HepG2 (cell line): ENCODE results near the gene CABLES2. TPM values are rescaled to one million over a fixed set of nuclear protein-coding genes. Genes with fewer than 3 reads are reported as not detected.
A peak's percentile ranks its signal among the peaks of the same experiment; 100 is the strongest.

Source experiments
- ATAC-seq: fragments of 200-7000 bp; cut with Tn5 transposase; 3 replicates; pipeline ENCODE4 v1.9.1; 2020; ENCODE audit warnings: mild to moderate bottlenecking, moderate library complexity
- BruUV-seq: library from RNA; stranded (reverse); fragments of 400-500 nt; replicated peaks from 2 replicates; lab custom pipeline; 2021; lab: Mats Ljungman, UMichigan
- CTCF ChIA-PET: fragments of 300-600 bp; formaldehyde crosslinking; extraction: SDS; loops from one replicate; lab custom pipeline; 2021; ENCODE audit warnings: low total read pairs, inconsistent platforms, low intra/inter-chr PET ratio; lab: Yijun Ruan, JAX
- POLR2A ChIA-PET: fragments of 350-600 bp; sonication (Branson Sonifier 250); formaldehyde crosslinking; loops from one replicate; lab custom pipeline; 2020; ENCODE audit warnings: antibody characterized with exemption, inconsistent platforms; lab: Yijun Ruan, JAX
- DNase-seq: peaks from one replicate; pipeline ENCODE4 v3.0.0-alpha.2; 2015; ENCODE audit warnings: low spot score
- FAIRE-seq: peaks from 3 replicates; lab custom pipeline; 2011; peaks lifted over from hg19 to GRCh38; lab: Jason Lieb, UNC
- H2AFZ ChIP-seq: one replicate; pipeline ENCODE4 v1.6.1; 2011; ENCODE audit warnings: low read length, inconsistent platforms
- H3K27ac ChIP-seq: fragments of 300-600 bp; 3 replicates; pipeline ENCODE4 v1.8.0; 2011; ENCODE audit warnings: mixed run types, mild to moderate bottlenecking, mixed read lengths, low read length, inconsistent platforms; ENCODE audit not compliant: insufficient read depth; ENCODE audit errors: extremely low read length
- H3K27me3 ChIP-seq, 2 experiments: fragments of 200-600 bp in 1 of 2; 2 replicates in 1 of 2; 3 replicates in 1 of 2; pipeline versions ENCODE4 v1.6.0 to v1.8.0; 2011; ENCODE audit warnings: low read length in 2 of 2, mild to moderate bottlenecking in 2 of 2, moderate library complexity in 2 of 2, inconsistent platforms in 1 of 2; ENCODE audit not compliant: insufficient read depth in 2 of 2, control insufficient read depth in 1 of 2
- H3K36me3 ChIP-seq, 2 experiments: fragments of 200-600 bp in 1 of 2; replicated peaks in 1 of 2; 2 replicates in 1 of 2; 3 replicates in 1 of 2; pipeline versions ENCODE4 v1.5.1 to v1.8.0; 2011; ENCODE audit warnings: low read length in 2 of 2, inconsistent platforms in 1 of 2; ENCODE audit not compliant: insufficient read depth in 2 of 2, control insufficient read depth in 1 of 2
- H3K4me1 ChIP-seq: 2 replicates; pipeline ENCODE4 v1.5.1; 2012; ENCODE audit warnings: low read length, inconsistent platforms; ENCODE audit not compliant: insufficient read depth
- H3K4me2 ChIP-seq: 2 replicates; pipeline ENCODE4 v1.6.0; 2011; ENCODE audit warnings: low read depth, low read length, inconsistent platforms
- H3K4me3 ChIP-seq, 3 experiments: fragments of 200-600 bp in 1 of 3; sonication (generic), shearing (Covaris generic) in 1 of 3; replicated peaks in 1 of 3; 2 replicates each; pipeline ENCODE4 v1.5.1; 2011 to 2016; ENCODE audit warnings: low read length in 3 of 3, inconsistent platforms in 2 of 3, low read depth in 2 of 3, mild to moderate bottlenecking in 2 of 3, control low read depth in 1 of 3, mixed read lengths in 1 of 3; ENCODE audit not compliant: insufficient read depth in 1 of 3
- H3K79me2 ChIP-seq: one replicate; pipeline ENCODE4 v1.6.1; 2011; ENCODE audit warnings: low read length, inconsistent platforms; ENCODE audit not compliant: insufficient read depth
- H3K9ac ChIP-seq: 2 replicates; pipeline ENCODE4 v1.6.0; 2011; ENCODE audit warnings: mild to moderate bottlenecking, low read depth, low read length, inconsistent platforms; ENCODE audit not compliant: insufficient read depth
- H3K9me3 ChIP-seq: 2 replicates; pipeline ENCODE4 v1.5.1; 2012; ENCODE audit warnings: mild to moderate bottlenecking, low read length
- H4K20me1 ChIP-seq: 2 replicates; pipeline ENCODE4 v1.6.0; 2011; ENCODE audit warnings: inconsistent platforms, mild to moderate bottlenecking, low read length, moderate library complexity; ENCODE audit not compliant: insufficient read depth
- AKNA ChIP-seq: sonication (generic); formaldehyde crosslinking; IDR thresholded peaks from 2 replicates; pipeline ENCODE4 v1.4.0; 2020; ENCODE audit warnings: missing genetic modification reagents, borderline replicate concordance
- KAT8 ChIP-seq: IDR thresholded peaks from 2 replicates; pipeline ENCODE4 v1.6.1; 2016; ENCODE audit warnings: missing genetic modification reagents, missing compliant biosample characterization
- MNT ChIP-seq: fragments of 450-650 bp; IDR thresholded peaks from 2 replicates; pipeline ENCODE4 v1.6.1; 2016
- SOX13 ChIP-seq, 3 experiments: fragments of 450-650 bp in 1 of 3; sonication (generic) in 1 of 3; formaldehyde crosslinking in 1 of 3; IDR thresholded peaks in 2 of 3; conservative IDR thresholded peaks in 1 of 3; 2 replicates each; pipeline versions ENCODE4 v1.5.0 to v1.6.1; 2016 to 2020; ENCODE audit warnings: antibody characterized with exemption in 1 of 3, mild to moderate bottlenecking in 1 of 3, missing compliant biosample characterization in 1 of 3, missing genetic modification reagents in 1 of 3, moderate library complexity in 1 of 3
- UBTF ChIP-seq: sonication (generic); formaldehyde crosslinking; IDR thresholded peaks from 2 replicates; pipeline ENCODE4 v1.4.0; 2020; ENCODE audit warnings: mild to moderate bottlenecking, missing genetic modification reagents
- ZNF326 ChIP-seq: sonication (generic); formaldehyde crosslinking; IDR thresholded peaks from 2 replicates; pipeline ENCODE4 v1.4.0; 2020; ENCODE audit warnings: missing genetic modification reagents, borderline replicate concordance
- ZNF790 ChIP-seq: sonication (generic); formaldehyde crosslinking; IDR thresholded peaks from 2 replicates; pipeline ENCODE4 v1.8.0; 2022; ENCODE audit warnings: missing genetic modification reagents, mild to moderate bottlenecking, borderline replicate concordance
- WGBS: methylation state at CpG from one replicate; pipeline ENCODE4 v1.1.6; 2017; ENCODE audit warnings: low lambda C conversion rate; 5-methylcytosine and 5-hydroxymethylcytosine counted together
- in situ Hi-C: cut with HindIII; loops from 2 replicates; pipeline ENCODE4 v1.10.0; 2017; ENCODE audit warnings: low pct_unique_long_range_greater_than_20kb; ENCODE audit not compliant: extremely low pct_ligation_motif_present
- intact Hi-C: fragments of 100-400 bp; cut with micrococcal nuclease; formaldehyde crosslinking; loops from one replicate; pipeline ENCODE4 v1.10.0; 2022; ENCODE audit not compliant: unreplicated experiment
- polyA plus RNA-seq, 8 experiments: library from polyadenylated mRNA; depleted of rRNA in 3 of 8; stranded (reverse) in 7 of 8; unstranded in 1 of 8; fragments of >200 nt; fragmentation: Illumina TruSeq in 4 of 8; extraction: Trizol in 4 of 8; gene quantifications; 2 replicates each; pipeline versions ENCODE4 v1.2.1 to v1.2.3, GENCODE V29; 2011 to 2016; ENCODE audit warnings: low read depth in 4 of 8, missing spikeins in 1 of 8, mixed read lengths in 1 of 8; ENCODE audit not compliant: insufficient read depth in 1 of 8
- total RNA-seq, 5 experiments: library from RNA; depleted of rRNA; stranded (reverse); fragments of >200 nt; fragmentation: Illumina TruSeq; extraction: Trizol; gene quantifications; 2 replicates each; pipeline ENCODE4 v1.2.3, GENCODE V29; 2016; ENCODE audit warnings: low read depth in 1 of 5

CABLES2 gene
- total and polyA plus RNA-seq, 2 of the 13 experiments (the other 11 are each of a cell fraction or from before 2014, with no cell fraction given) = 5.2 to 9.7 TPM

GRCh38 chr20:62420846-62421715, 14.0 kb upstream of the CABLES2 start (continued):
- no peak for TF ChIP-seq AKNA (CRISPR knock-in tag)
- TF ChIP-seq MNT = peak; percentile 99
- TF ChIP-seq ZNF326 (CRISPR knock-in tag) = no peak

- BruUV-seq = no TSS peak
- H3K27me3 ChIP-seq = peaks cover 21 to 75% of the 10 kb centered on the region in 2 experiments; a peak in 4 of 5 replicates
- ATAC-seq (no peak), DNase-seq (no peak), FAIRE-seq (no peak)
- no peaks in the 10 kb centered on the region for H3K36me3 ChIP-seq
- no peaks in the 10 kb centered on the region for H3K9me3 ChIP-seq
- TF ChIP-seq KAT8 = no peak
- 0 out of 2 replicates have a peak, but pooled peaks have one; percentile 39 for TF ChIP-seq ZNF790 (CRISPR knock-in tag)
- no peak for TF ChIP-seq ZNF326 (CRISPR knock-in tag)
- TF ChIP-seq UBTF (CRISPR knock-in tag) = 0 out of 2 replicates have a peak, but pooled peaks have one; percentile 0
- no peak for TF ChIP-seq SOX13 (IDR thresholded peaks at IDR 0.05)
- TF ChIP-seq SOX13 (CRISPR knock-in tag; conservative IDR thresholded peaks at IDR 0.05 in 1 of 2, IDR thresholded peaks at IDR 0.05 in 1 of 2) = no peak
- CTCF ChIA-PET = no interaction called here
- no peaks in the 10 kb centered on the region; the same call in 1 of the 2 replicates for H4K20me1 ChIP-seq
- no peak overlapping the region for H3K4me3 ChIP-seq
- no peaks in the 10 kb centered on the region for H3K79me2 ChIP-seq
- no peak overlapping the region for H3K4me2 ChIP-seq
- H3K9ac ChIP-seq = no peak overlapping the region
- WGBS = 22% methylated on average over 9 of the region's 9 CpGs
- H3K4me1 ChIP-seq = 0 out of 2 replicates have a peak, but pooled peaks cover 5% of the 10 kb centered on the region
- POLR2A ChIA-PET = no interaction called here
- H3K27ac ChIP-seq = no peak overlapping the region
- intact Hi-C loops (no loop called here), in situ Hi-C loops (no loop called here)
- H2AFZ ChIP-seq = no peak overlapping the region
These were observed 12.7 kb upstream of the CABLES2 start for GRCh38 chr20:62419759-62420158.
